Endometrium (tissue), 2 donors: Measurements from ENCODE around the gene APELA.
"Not testable (repeated sequence)": the region's sequence is repeated elsewhere in the genome, so short reads cannot be mapped to it uniquely, and the experiment has no call there.

Source experiments
- FAIRE-seq: peaks from 2 replicates; lab custom pipeline; 2012; peaks lifted over from hg19 to GRCh38; lab: Jason Lieb, UNC
- donor health status: control.
- donor health status: control.

APELA gene, protein sequence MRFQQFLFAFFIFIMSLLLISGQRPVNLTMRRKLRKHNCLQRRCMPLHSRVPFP

DNA sequence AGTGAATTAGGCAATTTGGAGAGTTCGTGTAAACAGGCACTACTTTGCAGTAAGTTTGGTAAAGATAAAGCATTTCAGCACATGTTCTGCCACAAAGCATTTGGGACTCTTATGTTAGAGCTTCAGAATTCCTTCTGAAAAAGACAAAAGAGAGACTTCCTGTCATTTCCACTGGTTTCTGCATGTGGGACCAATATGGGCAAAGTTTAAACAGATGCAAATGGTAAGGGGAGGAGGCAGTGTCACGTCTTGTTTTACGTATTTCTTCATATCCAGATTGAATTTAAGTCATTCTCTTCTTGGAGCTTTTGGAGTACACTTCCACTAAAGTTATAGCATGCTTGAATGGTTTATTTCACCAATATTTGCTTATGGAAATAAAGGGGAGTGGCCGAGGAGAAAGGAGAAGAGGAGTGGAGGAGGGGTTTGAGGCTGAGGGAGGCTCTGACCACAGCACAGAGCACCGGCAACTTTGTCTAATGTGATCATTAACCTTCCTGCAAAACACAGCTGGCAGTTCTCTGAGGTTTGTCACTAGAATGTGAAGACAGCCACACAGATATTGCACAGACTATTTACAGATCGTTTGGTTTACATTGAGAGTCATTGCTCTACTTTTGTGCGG lies at the start of gene APELA:
Gene APELA (plus strand): TSS at position 479 of the 625 bp plus-strand sequence. CDS start 154 bp downstream, outside the sequence.
- FAIRE-seq, result no peak

DNA sequence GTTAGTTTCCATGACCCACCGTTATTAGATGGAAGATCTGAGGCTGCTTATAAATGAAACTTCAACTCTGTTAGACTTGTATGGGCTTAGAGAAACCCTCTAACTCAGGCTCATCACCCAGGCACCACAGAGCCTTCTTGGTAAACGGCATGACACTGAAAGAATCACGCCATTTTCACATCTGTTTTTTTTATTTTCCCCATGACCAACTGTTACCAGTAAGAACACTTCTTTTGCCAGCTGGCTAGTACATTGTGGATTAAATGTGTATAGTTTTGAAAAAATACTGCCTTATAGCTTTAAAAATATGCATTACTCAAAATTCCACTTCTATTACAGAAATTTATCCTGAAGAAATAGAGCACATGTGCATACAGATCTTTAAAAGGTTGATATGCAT lies 48.0 kb upstream of the APELA start:
- FAIRE-seq, result no peak

DNA sequence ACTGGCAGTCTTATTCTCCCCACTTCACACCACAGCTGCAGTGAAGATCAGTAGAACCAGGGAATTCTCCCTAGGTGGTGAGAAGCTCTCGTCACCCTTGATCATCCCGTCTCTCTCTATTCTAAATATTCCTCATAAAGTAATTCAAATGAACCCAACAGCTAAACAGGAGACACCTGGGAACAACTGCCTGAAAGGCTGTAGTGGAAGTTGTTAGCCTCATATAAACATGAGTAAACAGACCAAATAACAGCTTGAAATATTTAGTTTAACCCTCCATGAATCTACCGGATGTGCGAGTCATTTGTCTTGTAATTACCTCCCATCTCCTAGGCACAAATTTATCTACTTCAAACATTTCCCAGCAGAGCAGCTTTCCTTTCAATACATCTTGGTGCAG lies 30.4 kb upstream of the APELA start:
- FAIRE-seq, result no peak

DNA sequence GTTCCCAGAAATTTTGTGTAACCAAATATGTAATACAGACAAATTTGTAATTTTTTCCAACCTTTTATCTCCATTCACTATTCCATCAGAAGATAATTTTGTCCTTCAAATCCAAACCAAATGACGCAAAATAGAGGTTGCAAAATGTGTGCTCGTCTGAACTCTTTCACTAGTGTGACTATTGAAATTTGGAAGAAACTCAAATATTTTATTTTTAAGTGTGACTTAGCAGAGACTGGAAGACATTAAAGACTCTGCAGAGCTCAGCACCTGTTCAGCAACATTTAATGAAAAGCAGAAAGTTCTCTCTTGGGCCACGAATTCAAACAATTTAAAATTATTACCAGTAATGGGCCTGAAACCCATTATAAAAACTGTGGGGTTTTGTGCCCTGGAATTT lies 30.0 kb upstream of the APELA start:
- FAIRE-seq, result no peak

DNA sequence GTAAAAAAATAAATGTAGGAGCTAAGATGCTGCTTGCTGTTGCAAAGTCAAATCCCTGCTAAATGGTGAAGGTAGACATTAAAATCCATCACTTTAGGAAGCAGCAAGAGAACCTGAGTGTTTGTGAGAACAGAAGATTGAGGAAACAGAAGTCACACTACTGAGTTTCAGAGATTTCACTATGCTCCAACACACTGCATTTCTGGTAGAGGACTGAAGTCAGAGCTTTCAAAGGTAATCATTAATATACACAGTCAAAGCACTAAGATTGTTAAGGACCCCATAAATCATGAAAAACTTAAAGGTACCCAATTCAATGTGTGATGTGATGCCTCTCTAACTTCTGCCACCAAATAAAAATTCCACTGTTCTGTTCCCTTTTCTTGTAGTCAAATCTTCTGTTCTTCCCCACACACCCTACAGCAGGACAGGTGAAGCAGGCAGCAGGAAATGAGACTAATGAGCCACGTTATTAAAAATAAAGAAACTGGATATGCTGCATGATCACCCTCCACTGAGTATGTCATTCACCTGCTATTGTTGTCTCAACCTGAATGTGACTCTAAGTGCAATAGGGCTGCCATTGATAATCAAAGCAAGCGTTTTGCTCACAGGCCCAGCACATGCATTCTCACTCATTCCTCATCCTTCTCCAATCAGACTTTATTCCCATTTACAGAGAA lies 28.9 kb upstream of the APELA start:
- no peak for FAIRE-seq

DNA sequence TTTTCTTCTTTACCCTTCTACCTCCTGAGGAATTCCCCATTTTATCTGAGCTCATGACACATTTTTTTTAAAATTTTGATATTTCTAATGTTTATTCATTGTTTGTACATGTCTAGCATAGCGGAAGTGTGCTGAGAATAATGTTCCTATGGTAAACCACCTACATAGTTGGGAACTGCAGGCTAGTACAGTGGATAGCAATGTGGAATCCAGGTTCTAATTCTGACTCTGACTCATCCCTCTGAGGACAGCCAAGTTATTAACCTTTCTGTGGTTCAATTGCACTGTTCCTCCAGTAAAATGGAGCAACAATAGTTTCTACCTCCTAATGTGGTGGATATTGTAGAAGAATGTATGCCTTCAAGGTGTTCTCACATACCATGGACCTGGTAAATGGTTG lies 20.6 kb upstream of the APELA start:
- no peak for FAIRE-seq

DNA sequence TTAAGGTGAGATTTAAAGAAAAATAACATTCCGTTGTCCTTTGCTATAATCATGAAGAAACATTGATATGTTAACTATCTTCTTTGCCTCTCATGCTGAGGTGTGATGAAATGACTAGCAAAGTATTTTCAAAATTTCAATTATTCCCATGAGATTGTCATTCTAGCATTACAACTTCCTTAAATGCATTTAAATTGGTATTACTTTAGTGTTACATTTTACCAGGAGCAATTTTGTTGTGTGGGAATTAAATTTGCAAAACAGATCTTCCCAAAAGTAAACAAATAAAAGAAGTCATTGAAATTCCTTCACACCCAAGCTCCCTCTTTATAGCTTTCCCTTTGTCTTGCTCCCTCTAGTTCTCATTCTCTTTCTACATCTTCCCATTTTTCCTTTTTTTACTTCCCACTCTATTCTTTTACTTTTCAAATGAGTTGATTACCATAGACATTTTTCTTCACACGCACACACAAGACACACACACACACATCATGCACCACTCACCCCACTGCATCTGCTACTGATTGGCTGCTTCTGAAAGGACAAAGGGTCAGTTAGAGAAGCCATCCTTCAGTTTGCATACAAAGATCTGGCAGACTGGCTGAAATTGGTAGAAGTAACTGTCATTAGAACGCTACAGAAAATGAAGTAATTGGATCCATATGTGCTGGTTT lies 10.0 kb upstream of the APELA start:
- no peak for FAIRE-seq

DNA sequence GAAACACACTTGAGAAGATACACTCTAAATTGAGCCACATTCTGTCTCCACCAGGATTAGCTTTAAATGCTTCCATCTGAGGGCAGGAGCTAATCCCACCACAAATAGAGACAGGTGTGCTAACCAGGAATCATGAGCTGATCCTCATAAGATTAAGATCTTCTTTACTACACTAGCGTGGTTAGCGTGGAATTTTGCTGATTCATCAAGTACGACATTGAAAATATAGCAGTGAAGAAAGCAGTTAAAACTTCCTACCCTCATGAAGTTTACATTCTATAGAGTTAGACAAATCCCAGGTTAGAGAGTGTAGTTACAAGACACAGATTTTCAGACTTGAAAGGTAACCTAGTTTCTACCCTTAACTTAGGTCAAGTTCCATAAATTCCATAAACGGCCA lies 5.3 kb upstream of the APELA start:
- FAIRE-seq, result no peak

DNA sequence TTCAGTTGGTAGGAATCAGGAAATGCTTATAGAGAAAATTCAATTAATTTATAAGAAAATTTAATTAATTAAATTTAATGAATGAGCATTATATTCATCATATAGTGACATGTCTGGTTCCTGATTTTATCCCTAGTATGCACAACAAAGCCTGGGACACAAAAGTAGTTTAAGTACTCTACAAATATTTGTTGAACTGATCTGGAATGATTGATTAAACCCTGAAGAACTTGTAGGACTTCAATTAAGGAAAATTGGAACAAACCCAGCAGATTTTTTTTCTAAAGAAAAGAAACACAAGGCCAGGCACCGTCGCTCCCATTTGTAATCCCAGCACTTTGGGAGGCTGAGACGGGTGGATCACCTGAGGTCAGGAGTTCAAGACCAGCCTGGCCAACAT lies 4.5 kb upstream of the APELA start:
- no peak for FAIRE-seq

DNA sequence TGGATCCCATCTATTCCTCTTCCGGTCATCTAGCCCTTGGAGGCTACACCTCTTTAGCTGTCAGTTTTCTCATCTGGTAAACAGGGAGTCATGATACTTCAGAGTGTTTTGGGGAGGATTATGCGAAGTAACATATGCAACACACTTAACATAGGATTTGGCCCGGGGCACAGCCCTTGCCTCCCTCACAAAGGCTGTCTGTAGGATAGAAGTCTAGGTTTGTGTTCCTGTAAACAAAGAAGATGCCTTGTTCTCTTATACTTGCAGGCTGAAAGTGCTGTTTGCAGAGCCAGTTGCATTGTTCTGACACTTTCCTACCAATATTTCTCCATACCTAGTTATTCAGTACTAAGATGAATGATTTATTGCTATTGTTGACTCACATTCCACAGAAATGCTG lies 2.2 kb upstream of the APELA start:
- no peak for FAIRE-seq

DNA sequence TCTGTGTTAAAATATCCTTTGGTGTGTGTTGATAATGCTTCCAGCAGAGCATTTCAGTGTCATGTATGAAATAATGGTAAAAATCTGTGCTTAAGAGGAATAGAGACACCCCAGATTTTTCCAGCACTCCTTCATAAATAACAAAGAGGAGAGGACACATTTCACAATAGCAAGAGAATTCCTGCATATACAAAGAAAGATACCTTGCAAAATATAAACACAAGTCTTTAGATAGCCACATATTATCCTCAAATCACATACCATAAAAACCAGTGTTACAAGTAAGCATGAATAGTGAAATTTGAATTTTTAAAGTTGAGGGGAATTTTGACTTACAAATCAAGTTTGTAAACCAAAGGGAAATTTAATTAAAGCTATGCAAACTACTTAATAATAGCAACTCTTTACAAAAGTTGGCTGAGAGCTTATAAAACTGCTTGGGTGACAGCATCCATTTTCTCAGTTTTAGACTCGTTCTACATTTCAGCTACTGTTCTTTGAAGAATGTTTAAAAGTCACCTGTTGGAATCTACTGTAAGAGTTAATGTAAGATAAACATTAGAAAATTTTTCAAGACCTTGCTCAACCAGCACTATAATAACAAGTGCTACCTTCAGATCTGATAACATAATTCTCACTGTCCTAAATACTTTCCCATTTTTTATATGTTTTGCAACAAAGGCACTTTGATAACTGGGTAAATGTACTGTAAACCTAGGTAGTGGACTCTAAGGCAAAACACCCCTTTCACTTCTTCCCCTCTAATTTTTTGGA lies 3.7 kb downstream of the APELA start:
- no peak for FAIRE-seq

DNA sequence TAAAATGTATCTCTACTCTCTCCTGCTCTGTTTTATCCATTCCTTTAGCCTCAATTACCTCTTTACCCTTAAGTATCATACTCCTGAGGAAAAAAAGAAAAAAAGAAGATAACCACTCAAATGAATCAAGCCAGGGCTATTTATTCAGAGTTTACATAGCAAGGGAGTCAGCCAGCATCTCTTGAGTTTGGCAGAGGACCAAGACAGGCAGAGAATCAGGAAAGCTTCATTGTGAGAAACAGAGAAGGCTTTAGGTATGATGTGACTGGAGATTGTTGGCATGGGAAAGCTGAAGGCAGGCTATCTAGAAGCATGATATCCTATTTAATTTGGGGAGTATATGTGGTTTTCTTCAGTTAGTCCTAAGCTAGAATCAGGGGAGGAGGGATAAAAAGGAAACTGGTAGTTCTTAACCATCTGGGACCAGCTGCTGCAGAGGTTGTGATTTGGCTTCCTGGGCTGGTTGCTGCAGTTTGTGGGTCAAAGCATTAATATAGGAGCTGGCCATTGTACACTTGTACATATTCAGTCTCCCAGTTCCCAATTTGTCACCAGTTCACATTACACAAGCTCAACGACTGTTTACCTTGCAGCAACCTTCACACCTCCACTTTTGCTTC lies 11.2 kb downstream of the APELA start:
- FAIRE-seq, result no peak

DNA sequence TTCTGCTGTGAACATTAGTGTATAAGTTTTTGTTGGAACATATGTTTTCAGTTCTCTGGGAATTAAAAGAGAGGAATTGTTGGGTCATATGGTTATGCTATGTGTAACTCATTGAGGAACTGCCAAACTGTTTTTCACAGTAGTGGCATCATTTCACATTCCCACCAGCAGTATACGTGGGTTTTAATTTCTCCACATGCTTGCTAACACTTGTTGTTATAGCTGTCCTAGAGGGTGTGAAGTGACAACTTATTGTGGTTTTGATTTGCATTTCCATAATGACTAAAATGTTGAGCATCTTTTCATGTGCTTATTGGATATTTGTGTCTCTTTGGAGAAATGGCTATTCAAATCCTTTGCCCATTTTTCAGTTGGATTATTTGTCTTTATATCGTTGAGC lies 13.7 kb downstream of the APELA start:
- FAIRE-seq, result no peak

DNA sequence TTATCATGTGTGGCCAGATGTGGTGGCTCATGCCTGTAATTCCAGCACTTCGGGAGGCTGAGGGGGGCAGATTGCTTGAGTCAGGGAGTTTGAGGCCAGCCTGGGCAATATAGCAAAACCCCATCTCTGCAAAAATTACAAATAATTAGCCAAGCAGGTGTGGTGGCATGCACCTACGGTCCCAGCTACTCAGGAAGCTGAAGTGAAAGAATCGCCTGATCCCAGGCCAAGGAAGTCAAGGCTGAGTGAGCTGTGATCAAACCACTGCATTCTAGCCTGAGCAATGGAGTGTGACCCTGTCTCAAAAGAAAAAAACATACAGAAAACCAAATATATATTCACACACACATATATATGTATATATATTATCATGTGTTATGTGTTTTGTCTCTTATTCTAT lies 15.0 kb downstream of the APELA start:
- no peak for FAIRE-seq

DNA sequence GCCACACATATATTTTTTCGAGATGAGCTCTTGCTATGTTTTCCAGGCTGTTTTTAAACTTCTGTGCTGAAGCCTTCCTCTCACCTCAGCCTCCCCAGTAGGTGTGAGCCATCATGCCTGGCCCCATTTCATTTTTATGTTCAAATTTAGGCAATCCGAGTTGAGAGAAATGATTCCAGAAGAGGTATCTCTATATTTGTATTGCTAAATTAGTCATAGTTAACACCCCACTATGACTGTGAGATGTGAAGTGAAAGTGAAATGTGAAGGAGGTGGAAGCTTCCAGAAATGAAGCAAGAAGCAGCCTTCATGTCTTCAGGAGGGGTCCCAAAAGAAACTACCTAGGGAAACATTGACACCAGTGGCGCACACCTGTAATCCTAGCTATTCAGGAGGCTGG lies 17.7 kb downstream of the APELA start:
- no peak for FAIRE-seq

DNA sequence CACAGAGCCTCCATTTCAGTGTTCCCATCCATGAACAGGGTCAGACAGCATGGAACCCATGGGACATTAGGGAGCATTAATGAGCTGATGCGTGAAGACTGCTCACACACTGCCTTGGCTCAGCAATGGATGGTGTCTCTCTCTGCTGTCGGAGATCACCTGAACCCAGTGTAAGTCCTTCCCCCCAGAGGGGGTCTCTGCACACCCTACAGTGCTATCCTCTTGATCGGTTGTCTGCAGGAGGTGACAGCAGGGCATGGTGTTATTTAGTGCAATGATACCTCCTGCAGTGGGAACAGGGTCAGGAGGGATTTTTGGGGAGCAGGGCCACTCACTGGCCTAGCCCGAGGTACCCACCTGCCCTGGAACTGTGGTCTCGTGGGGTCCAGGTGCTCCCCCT lies 25.6 kb downstream of the APELA start:
- FAIRE-seq, result no peak

DNA sequence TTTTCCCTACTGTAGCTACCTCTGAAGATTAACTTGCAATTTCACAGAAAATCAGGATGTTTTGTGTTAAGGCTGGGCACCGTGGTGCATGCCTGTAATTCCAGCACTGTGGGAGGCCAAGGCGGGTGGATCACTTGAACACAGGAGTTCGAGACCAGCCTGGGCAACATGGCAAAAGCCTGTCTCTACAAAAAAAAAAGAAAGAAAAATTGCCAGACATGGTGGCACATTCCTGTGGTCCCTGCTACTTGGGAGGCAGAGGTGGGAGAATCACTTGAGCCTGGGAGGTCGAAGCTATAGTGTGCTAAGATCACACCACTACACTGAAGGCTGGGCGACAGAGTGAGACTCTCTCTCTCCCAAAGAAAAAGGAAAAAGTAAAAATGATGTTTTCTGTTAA lies 27.4 kb downstream of the APELA start:
- no peak for FAIRE-seq

DNA sequence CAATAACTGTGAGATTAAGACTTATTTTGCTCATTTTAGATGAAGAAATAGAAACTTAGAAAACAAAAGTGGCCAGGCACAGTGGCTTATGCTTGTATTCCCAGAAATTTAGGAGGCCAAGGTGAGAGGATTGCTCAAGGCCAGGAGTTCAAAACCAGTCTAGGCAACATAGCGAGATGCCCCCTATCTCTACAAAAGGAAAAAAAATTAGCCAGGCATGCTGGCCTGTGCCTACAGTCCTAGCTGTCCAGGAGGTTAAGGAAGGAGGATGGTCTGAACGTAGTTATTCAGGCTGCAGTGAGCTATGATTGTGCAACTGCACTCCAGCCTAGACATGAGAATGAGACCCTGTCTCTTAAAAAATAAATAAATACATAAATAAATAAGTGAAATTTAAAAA lies 28.0 kb downstream of the APELA start:
- no peak for FAIRE-seq

DNA sequence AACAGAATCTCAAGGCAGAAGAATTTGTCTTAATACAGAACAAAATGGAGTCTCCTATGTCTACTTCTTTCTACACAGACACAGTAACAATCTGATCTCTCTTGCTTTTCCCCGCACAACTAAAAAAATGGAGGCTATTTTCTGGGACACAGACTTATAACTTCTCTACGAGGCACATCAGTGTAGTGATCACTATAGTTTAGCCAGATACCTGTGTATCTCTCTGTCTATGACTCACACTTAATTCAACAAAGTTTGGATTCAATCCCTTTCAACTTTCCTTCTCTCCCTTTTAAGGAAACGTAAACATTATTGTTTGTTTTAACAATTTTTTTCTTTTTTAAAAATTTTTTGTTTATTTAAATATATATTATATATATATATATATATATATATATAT lies 29.4 kb downstream of the APELA start:
- no peak for FAIRE-seq

DNA sequence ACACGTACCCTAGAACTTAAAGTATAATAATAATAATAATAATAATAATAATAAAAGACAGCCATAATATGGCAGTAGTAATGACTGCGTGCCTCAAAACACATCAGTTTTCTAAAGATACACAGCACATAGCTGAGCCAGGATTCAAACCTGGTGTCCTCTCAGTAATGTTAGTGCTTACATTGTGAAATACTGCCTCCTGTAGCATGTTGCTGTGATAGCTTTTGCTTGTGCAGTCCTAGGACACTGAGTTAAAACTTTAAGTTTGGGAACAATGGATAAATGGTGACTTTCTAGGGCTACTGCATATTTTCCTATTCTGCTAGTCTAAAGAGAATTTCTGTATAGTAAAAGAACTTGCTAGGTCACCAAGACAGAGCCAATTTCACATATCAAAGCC lies 36.5 kb downstream of the APELA start:
- not testable (repeated sequence) for FAIRE-seq

DNA sequence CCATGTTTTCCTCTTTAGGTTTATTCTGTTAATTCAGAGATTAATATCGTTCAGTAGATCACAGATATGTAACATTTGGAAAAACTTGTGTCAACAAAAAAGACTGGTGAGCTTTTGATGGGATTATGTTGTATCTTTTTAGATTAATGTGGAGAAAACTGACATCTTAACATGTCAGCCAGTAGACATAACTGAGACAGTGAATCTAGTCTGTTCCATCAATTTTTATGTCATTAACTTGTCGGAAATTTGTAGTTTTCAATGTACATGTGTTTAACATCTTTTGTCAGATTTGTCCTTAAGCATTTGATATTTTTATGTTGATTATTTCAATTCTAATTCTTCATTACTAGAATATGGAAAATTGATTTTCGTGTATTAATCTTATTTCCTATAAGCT lies 42.0 kb downstream of the APELA start:
- no peak for FAIRE-seq

DNA sequence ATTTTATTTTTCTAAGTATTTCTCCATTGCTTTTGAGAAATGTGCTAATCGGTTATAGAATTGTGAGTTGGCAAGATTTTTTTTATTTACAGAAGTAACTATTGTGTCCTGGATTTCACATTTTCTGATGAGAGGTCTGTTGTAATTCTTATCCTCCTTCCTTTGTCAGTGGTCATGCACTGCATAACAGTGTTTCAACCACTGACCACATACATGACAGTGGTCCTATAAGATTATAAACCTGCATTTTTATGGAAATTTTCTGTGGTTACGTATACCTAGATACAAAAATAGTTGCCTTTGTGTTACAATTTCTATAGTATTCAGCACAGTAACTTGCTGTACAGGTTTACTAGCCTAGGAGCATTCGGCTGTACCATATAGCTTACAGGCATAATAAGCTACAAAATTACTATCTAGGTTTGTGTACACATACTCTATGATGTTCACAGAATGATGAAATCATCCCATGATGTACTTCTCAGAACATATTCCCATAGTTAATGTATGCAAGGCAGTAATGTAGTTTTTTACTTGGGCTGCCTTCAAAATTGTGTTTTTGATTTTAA lies 47.8 kb downstream of the APELA start:
- FAIRE-seq, result no peak
